ENCODE results near the gene PRDM13. TPM values are rescaled to one million over a fixed set of nuclear protein-coding genes. Genes with fewer than 3 reads are reported as not detected.
"Not testable (repeated sequence)": the region's sequence is repeated elsewhere in the genome, so short reads cannot be mapped to it uniquely, and the experiment has no call there.

The PRDM13 gene
- total RNA-seq, 1 donor from 2014 or later, result not detected

- TF ChIP-seq, protein P1, sequence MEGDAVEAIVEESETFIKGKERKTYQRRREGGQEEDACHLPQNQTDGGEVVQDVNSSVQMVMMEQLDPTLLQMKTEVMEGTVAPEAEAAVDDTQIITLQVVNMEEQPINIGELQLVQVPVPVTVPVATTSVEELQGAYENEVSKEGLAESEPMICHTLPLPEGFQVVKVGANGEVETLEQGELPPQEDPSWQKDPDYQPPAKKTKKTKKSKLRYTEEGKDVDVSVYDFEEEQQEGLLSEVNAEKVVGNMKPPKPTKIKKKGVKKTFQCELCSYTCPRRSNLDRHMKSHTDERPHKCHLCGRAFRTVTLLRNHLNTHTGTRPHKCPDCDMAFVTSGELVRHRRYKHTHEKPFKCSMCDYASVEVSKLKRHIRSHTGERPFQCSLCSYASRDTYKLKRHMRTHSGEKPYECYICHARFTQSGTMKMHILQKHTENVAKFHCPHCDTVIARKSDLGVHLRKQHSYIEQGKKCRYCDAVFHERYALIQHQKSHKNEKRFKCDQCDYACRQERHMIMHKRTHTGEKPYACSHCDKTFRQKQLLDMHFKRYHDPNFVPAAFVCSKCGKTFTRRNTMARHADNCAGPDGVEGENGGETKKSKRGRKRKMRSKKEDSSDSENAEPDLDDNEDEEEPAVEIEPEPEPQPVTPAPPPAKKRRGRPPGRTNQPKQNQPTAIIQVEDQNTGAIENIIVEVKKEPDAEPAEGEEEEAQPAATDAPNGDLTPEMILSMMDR (IDR thresholded peaks at IDR 0.05; ENCODE audit: unreplicated experiment), result no peak
- Mint-ChIP-seq H3K27me3 (ENCODE audit: low read depth) (peaks cover 97% of the 10 kb centered on the region), H3K27ac (no peak overlapping the region), H3K36me3 (no peaks in the 10 kb centered on the region), H3K9me3 (no peaks in the 10 kb centered on the region), H3K4me3 (no peak overlapping the region), H3K4me1 (peaks cover 8% of the 10 kb centered on the region)
- no peak for DNase-seq (ENCODE audit: low spot score in 2 of 2, unreplicated experiment in 2 of 2)
These were observed 10.5 kb downstream of the PRDM13 start for GRCh38 chr6:99617131-99617530.

DNA sequence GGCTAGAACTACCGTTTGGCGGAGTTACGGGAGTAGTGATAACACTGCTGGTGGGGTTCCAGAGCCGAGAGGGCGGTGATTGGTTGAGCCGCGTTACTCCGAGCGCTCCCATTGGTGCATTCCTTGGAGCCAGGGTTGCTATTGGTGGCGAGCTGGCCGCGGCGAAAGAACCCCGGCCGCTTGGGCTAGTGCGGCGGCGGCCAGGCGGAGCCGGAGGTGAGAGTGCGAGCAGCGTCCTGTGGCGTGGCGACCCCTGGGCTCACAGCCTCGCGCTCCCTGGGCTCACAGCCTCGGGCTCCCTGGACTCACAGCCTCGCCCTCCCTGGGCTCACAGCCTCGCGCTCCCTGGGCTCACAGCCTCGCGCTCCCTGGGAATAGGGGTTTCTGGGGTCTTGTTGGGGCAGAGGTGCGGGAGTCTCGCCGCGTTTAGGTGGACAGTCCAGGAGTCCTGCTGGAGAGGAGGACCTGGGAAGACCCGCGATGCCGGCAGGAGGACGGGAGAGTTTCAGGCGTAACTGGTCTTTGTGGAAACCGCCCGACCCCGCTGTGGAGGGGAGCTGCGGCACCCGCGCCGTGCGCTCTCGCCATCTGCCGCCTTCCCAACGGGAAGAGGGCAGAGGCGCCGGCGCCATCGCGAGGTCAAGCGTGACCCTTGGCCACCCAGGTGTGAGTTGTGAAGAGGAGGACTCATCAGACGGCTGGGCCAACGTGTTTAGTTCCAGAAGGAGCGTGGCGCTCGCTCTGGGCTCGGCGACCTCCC, 12.2 kb downstream of the PRDM13 start:
- H3K27ac Mint-ChIP-seq, result no peak overlapping the region
- peaks cover 98% of the 10 kb centered on the region for H3K27me3 Mint-ChIP-seq (ENCODE audit: low read depth)
- H3K36me3 Mint-ChIP-seq, result no peaks in the 10 kb centered on the region
- no peak overlapping the region for H3K4me3 Mint-ChIP-seq
- H3K9me3 Mint-ChIP-seq, result no peaks in the 10 kb centered on the region
- TF ChIP-seq, protein P1 (IDR thresholded peaks at IDR 0.05; ENCODE audit: unreplicated experiment), result no peak
- peaks cover 8% of the 10 kb centered on the region for H3K4me1 Mint-ChIP-seq
- no peak for DNase-seq (ENCODE audit: low spot score in 2 of 2, unreplicated experiment in 2 of 2)

- no peak for DNase-seq (ENCODE audit: low spot score in 2 of 2, unreplicated experiment in 2 of 2)
- H3K9me3 Mint-ChIP-seq, result no peaks in the 10 kb centered on the region
- H3K36me3 Mint-ChIP-seq, result no peaks in the 10 kb centered on the region
- peaks cover 7% of the 10 kb centered on the region for H3K4me1 Mint-ChIP-seq
- H3K27ac Mint-ChIP-seq, result no peak overlapping the region
- no peak overlapping the region for H3K4me3 Mint-ChIP-seq
- TF ChIP-seq, protein P1 (IDR thresholded peaks at IDR 0.05; ENCODE audit: unreplicated experiment), result no peak
- peaks cover 98% of the 10 kb centered on the region for H3K27me3 Mint-ChIP-seq (ENCODE audit: low read depth)
These were observed 12.8 kb downstream of the PRDM13 start for GRCh38 chr6:99619409-99619762.

- H3K4me1 Mint-ChIP-seq; H3K9me3 Mint-ChIP-seq; H3K27ac Mint-ChIP-seq; H3K36me3 Mint-ChIP-seq; DNase-seq (ENCODE audit: low spot score in 2 of 2, unreplicated experiment in 2 of 2); H3K4me3 Mint-ChIP-seq: not testable (repeated sequence)
- peaks cover 90% of the 10 kb centered on the region for H3K27me3 Mint-ChIP-seq (ENCODE audit: low read depth)
These were observed 15.4 kb downstream of the PRDM13 start for GRCh38 chr6:99622044-99622443.

DNA sequence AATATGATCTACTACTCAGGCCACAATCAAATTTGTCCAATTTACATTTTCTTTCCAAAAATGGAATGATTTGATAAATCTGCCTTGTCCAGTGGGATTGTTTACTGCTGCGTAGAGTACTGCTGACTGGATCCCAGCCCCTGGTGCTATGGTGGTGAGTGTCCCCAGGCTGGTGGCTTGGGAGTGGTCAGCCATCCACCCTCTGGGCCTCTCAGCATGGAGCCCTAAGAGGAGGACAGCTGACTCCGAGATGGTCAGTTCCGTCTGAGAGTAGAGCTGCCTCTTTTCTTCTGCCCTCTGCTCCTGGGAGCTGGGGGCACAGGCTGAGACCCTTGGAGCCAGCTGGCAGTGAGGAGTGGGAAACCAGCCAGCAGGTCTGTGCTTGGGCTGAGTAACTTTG, 22.7 kb downstream of the PRDM13 start:
- peaks cover 60% of the 10 kb centered on the region for H3K27me3 Mint-ChIP-seq (ENCODE audit: low read depth)
- no peak overlapping the region for H3K4me3 Mint-ChIP-seq
- H3K4me1 Mint-ChIP-seq, result no peaks in the 10 kb centered on the region
- no peak for DNase-seq (ENCODE audit: low spot score in 2 of 2, unreplicated experiment in 2 of 2)
- no peaks in the 10 kb centered on the region for H3K36me3 Mint-ChIP-seq
- no peak overlapping the region for H3K27ac Mint-ChIP-seq
- peaks cover 6% of the 10 kb centered on the region for H3K9me3 Mint-ChIP-seq
- TF ChIP-seq, protein P1 (IDR thresholded peaks at IDR 0.05; ENCODE audit: unreplicated experiment), result no peak

DNA sequence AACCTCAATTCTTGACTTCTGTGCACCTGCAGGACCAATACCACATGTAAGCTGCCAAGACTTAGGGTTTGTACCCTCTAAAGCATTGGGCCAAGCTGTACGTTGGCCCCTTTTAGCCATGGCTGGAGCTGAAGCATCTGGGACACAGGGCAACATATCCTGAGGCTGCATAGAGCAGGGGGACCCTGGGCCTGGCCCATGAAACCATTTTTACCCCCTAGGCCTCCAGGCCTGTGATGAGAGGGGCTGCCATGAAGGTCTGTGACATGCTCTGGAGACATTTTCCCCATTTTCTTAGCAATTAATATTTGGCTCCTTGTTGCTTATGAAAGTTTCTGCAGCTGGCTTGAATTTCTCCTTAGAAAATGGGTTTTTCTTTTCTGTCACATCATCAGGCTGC, 31.0 kb downstream of the PRDM13 start:
- Mint-ChIP-seq H3K4me3 (no peak overlapping the region), H3K27me3 (ENCODE audit: low read depth) (peaks cover 31% of the 10 kb centered on the region), H3K27ac (no peak overlapping the region), H3K36me3 (no peaks in the 10 kb centered on the region), H3K4me1 (no peaks in the 10 kb centered on the region), H3K9me3 (peaks cover 16% of the 10 kb centered on the region)
- TF ChIP-seq, protein P1 (IDR thresholded peaks at IDR 0.05; ENCODE audit: unreplicated experiment), result no peak
- DNase-seq (ENCODE audit: low spot score in 2 of 2, unreplicated experiment in 2 of 2), result no peak

DNA sequence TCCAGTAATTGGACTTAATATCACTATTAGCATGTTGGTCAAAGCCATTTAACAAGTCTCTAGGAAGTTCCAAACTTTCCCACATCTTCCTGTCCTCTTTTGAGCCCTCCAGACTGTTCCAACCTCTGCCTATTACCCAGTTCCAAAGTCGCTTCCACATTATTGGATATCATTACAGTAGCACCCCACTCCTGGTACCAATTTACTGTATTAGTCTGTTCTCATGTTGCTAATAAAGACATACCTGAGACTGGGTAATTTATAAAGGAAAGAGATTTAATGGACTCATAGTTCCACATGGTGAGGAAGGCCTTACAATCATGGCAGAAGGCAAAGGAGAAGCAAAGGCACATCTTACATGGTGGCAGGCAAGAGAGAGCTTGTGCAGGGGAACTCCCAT, 31.7 kb downstream of the PRDM13 start:
- Mint-ChIP-seq H3K27me3 (ENCODE audit: low read depth) (peaks cover 28% of the 10 kb centered on the region), H3K9me3 (peaks cover 16% of the 10 kb centered on the region)
- not testable (repeated sequence) for H3K4me3 Mint-ChIP-seq; H3K27ac Mint-ChIP-seq; H3K4me1 Mint-ChIP-seq; DNase-seq (ENCODE audit: low spot score in 2 of 2, unreplicated experiment in 2 of 2); H3K36me3 Mint-ChIP-seq

All from mesothelial cell of epicardium (in vitro differentiated cells).